K562 (cell line): Measurements from ENCODE around the gene RNF20. TPM values are rescaled to one million over a fixed set of nuclear protein-coding genes. Genes with fewer than 3 reads are reported as not detected.

Experiments
- ATAC-seq: fragments of 200-7000 bp; cut with Tn5 transposase; 3 replicates; pipeline ENCODE4 v1.9.1; 2020; ENCODE audit warnings: moderate library complexity
- BruUV-seq: library from RNA; stranded (reverse); fragments of 400-500 nt; replicated peaks from 2 replicates; lab custom pipeline; 2021; lab: Mats Ljungman, UMichigan
- CTCF ChIA-PET: fragments of 300-600 bp; formaldehyde crosslinking; extraction: SDS; loops from one replicate; lab custom pipeline; 2021; ENCODE audit warnings: low intra/inter-chr PET ratio; lab: Yijun Ruan, JAX
- POLR2A ChIA-PET: fragments of 300-600, 350-650 bp; sonication (Branson Sonifier 250); formaldehyde crosslinking; extraction: SDS; loops from one replicate; lab custom pipeline; 2021; ENCODE audit warnings: antibody characterized with exemption, inconsistent platforms; lab: Yijun Ruan, JAX
- DNase-seq, 4 experiments: peaks; one replicate each; pipeline versions ENCODE4 v3.0.0 to v3.0.0-alpha.2; 2011 to 2018; ENCODE audit warnings: low spot score in 3 of 4, mixed read lengths in 3 of 4; ENCODE audit errors: extremely low read depth in 1 of 4
- FAIRE-seq: peaks from 2 replicates; lab custom pipeline; 2011; peaks lifted over from hg19 to GRCh38; lab: Jason Lieb, UNC
- H2AFZ ChIP-seq: 2 replicates; pipeline ENCODE4 v1.6.0; 2011; ENCODE audit warnings: low read depth, low read length, control low read depth, inconsistent platforms
- H3K27ac ChIP-seq: fragments of 200-600 bp; 3 replicates; pipeline ENCODE4 v1.8.0; 2011; ENCODE audit warnings: low read depth, mild to moderate bottlenecking, control low read depth, inconsistent platforms, low read length, moderate library complexity, mixed read lengths; ENCODE audit errors: extremely low read depth
- H3K27me3 ChIP-seq, 2 experiments: fragments of 300-600 bp in 1 of 2; 2 replicates in 1 of 2; 3 replicates in 1 of 2; pipeline versions ENCODE4 v1.6.0 to v1.8.0; 2011; ENCODE audit warnings: inconsistent platforms in 2 of 2, low read length in 2 of 2, mild to moderate bottlenecking in 1 of 2, mixed read lengths in 1 of 2, moderate library complexity in 1 of 2; ENCODE audit not compliant: control insufficient read depth in 2 of 2, insufficient read depth in 2 of 2
- H3K36me3 ChIP-seq: fragments of 300-600 bp; 3 replicates; pipeline ENCODE4 v1.8.0; 2011; ENCODE audit warnings: mild to moderate bottlenecking, low read length, inconsistent platforms; ENCODE audit not compliant: control insufficient read depth, insufficient read depth
- H3K4me1 ChIP-seq, 2 experiments: fragments of 200-600 bp in 1 of 2; replicated peaks in 1 of 2; 2 replicates in 1 of 2; 3 replicates in 1 of 2; pipeline versions ENCODE4 v1.5.1 to v1.8.0; 2011; ENCODE audit warnings: inconsistent platforms in 2 of 2, low read length in 2 of 2, mild to moderate bottlenecking in 1 of 2, mixed read lengths in 1 of 2, moderate library complexity in 1 of 2; ENCODE audit not compliant: control insufficient read depth in 2 of 2, insufficient read depth in 2 of 2
- H3K4me2 ChIP-seq: 2 replicates; pipeline ENCODE4 v1.6.1; 2011; ENCODE audit warnings: low read length, control low read depth, inconsistent platforms, mixed read lengths; ENCODE audit not compliant: insufficient read depth
- H3K4me3 ChIP-seq: fragments of 200-600 bp; sonication (generic), shearing (Covaris generic); 2 replicates; pipeline ENCODE4 v1.5.1; 2016; ENCODE audit warnings: control low read depth, inconsistent platforms
- H3K79me2 ChIP-seq: fragments of 200-600 bp; 3 replicates; pipeline ENCODE4 v1.8.0; 2011; ENCODE audit warnings: low read length, inconsistent platforms; ENCODE audit not compliant: control insufficient read depth, insufficient read depth
- H3K9ac ChIP-seq, 2 experiments: 2 replicates each; pipeline versions ENCODE4 v1.6.0 to v1.6.1; 2011; ENCODE audit warnings: low read depth in 2 of 2, low read length in 2 of 2, control low read depth in 1 of 2, inconsistent platforms in 1 of 2, mild to moderate bottlenecking in 1 of 2, mixed read lengths in 1 of 2; ENCODE audit not compliant: insufficient read depth in 1 of 2
- H3K9me1 ChIP-seq: one replicate; pipeline ENCODE4 v1.6.0; 2011; ENCODE audit warnings: inconsistent platforms, mild to moderate bottlenecking, low read length, moderate library complexity; ENCODE audit not compliant: control insufficient read depth, insufficient read depth
- H3K9me3 ChIP-seq: replicated peaks from 2 replicates; pipeline ENCODE4 v1.5.1; 2011; ENCODE audit warnings: low read depth, low read length, inconsistent platforms; ENCODE audit not compliant: control insufficient read depth, insufficient read depth
- H4K20me1 ChIP-seq: replicated peaks from 2 replicates; pipeline ENCODE4 v1.6.1; 2011; ENCODE audit warnings: low read length, inconsistent platforms, mixed read lengths; ENCODE audit not compliant: control insufficient read depth, insufficient read depth
- ADNP ChIP-seq: fragments of 200-800 bp; sonication (Bioruptor generic); IDR thresholded peaks from 2 replicates; pipeline ENCODE4 v1.6.1; 2016; ENCODE audit warnings: missing genetic modification characterization, missing compliant biosample characterization
- ATF7 ChIP-seq: fragments of 450-650 bp; IDR thresholded peaks from 2 replicates; pipeline ENCODE4 v1.7.1; 2014; ENCODE audit warnings: mild to moderate bottlenecking, moderate library complexity
- DMBX1 ChIP-seq: fragments of 250-450 bp; sonication (Bioruptor Pico); IDR thresholded peaks from 2 replicates; pipeline ENCODE4 v1.8.0; 2022; ENCODE audit warnings: inconsistent platforms, mild to moderate bottlenecking, moderate library complexity, borderline replicate concordance
- EHMT2 ChIP-seq: fragments of 450-650 bp; IDR thresholded peaks from 2 replicates; pipeline ENCODE4 v1.6.1; 2018; ENCODE audit warnings: antibody characterized with exemption
- FOXP4 ChIP-seq: sonication (generic); formaldehyde crosslinking; IDR thresholded peaks from 2 replicates; pipeline ENCODE4 v1.8.0; 2022; ENCODE audit warnings: mild to moderate bottlenecking, missing genetic modification reagents, borderline replicate concordance
- IRF9 ChIP-seq: fragments of 450-650 bp; IDR thresholded peaks from 2 replicates; pipeline ENCODE4 v1.6.1; 2016; ENCODE audit warnings: missing biosample characterization, missing genetic modification characterization
- ZNF318 ChIP-seq, 2 experiments: fragments of 450-650 bp; IDR thresholded peaks; 2 replicates each; pipeline ENCODE4 v1.6.1; 2016; ENCODE audit warnings: mild to moderate bottlenecking in 2 of 2, borderline replicate concordance in 1 of 2, low read depth in 1 of 2, moderate library complexity in 1 of 2
- ZNF740 ChIP-seq, 3 experiments: fragments of 200-800 bp in 1 of 3; sonication (Bioruptor generic) in 1 of 3; sonication (generic) in 1 of 3; formaldehyde crosslinking in 1 of 3; IDR thresholded peaks; 2 replicates each; pipeline versions ENCODE4 v1.6.1 to v1.8.0; 2016 to 2022; ENCODE audit warnings: mild to moderate bottlenecking in 2 of 3, missing compliant biosample characterization in 2 of 3, missing genetic modification characterization in 2 of 3, missing genetic modification reagents in 1 of 3
- WGBS: fragments of 100-300 bp; shearing (Covaris generic); methylation state at CpG from one replicate; pipeline ENCODE4 v1.1.6; 2016; ENCODE audit warnings: low coverage, mixed read lengths; ENCODE audit not compliant: insufficient coverage; ENCODE audit errors: missing lambda C conversion rate; 5-methylcytosine and 5-hydroxymethylcytosine counted together
- in situ Hi-C: fragments of 300-500 bp; cut with MboI; formaldehyde crosslinking; loops from 4 replicates; pipeline ENCODE4 v1.15.0; 2018; ENCODE audit warnings: inconsistent platforms, mixed read lengths
- intact Hi-C: fragments of 100-400 bp; cut with micrococcal nuclease; formaldehyde crosslinking; loops from 2 replicates; pipeline ENCODE4 v1.14.2; 2022
- polyA plus RNA-seq, 8 experiments: library from polyadenylated mRNA; depleted of rRNA in 4 of 8; stranded (reverse) in 5 of 8; unstranded in 3 of 8; fragments of >200 nt; fragmentation: Nextera tagmentation in 2 of 8; fragmentation: Illumina TruSeq in 1 of 8; extraction: Ambion mirVana in 2 of 8; extraction: Trizol in 1 of 8; gene quantifications; 2 replicates each; pipeline versions ENCODE4 v1.2.1 to v1.2.3, GENCODE V29; 2011 to 2014; ENCODE audit warnings: inconsistent platforms in 1 of 8, missing spikeins in 1 of 8
- total RNA-seq, 7 experiments: library from RNA; depleted of rRNA in 6 of 7; stranded (reverse); fragments of >200 nt in 6 of 7; fragmentation: Illumina TruSeq in 2 of 7; extraction: Trizol in 2 of 7; gene quantifications; 2 replicates each; pipeline versions ENCODE4 v1.2.1 to v1.2.3, GENCODE V29; 2011 to 2021; ENCODE audit warnings: low replicate concordance in 1 of 7

The RNF20 gene
- total and polyA plus RNA-seq, 9 of the 15 experiments (the other 6 are each of a cell fraction or from before 2014, with no cell fraction given): 5.5 to 25.0 (median 22.1) TPM

GRCh38 chr9:101536938-101537337 is 3.3 kb downstream of the RNF20 start:
- H3K9me1 ChIP-seq: no peaks in the 10 kb centered on the region
- H4K20me1 ChIP-seq: no peaks in the 10 kb centered on the region
- POLR2A ChIA-PET: interaction anchor here (0.6 to 0.8 kb wide), 2 partner anchors 9 to 102 kb away, joined by 3 to 5 read pairs; partner anchors contain the start of gene ALDOB
- CTCF ChIA-PET: interaction anchor here (0.7 kb wide), 1 partner anchor 68 kb away, joined by 3 read pairs; no protein-coding TSS in a partner anchor
- 90% methylated on average over 2 of the region's 2 CpGs for WGBS
- no peaks in the 10 kb centered on the region for H3K27me3 ChIP-seq
- in situ Hi-C loops: loop anchor here (25.0 kb wide), 1 partner anchor 825 kb away; no protein-coding TSS in a partner anchor
- no peak overlapping the region for H3K27ac ChIP-seq
- no peak overlapping the region for H3K9ac ChIP-seq
- no peaks in the 10 kb centered on the region for H3K9me3 ChIP-seq
- intact Hi-C loops: loop anchor here (10.0 kb wide), 2 partner anchors 202 to 822 kb away; no protein-coding TSS in a partner anchor
- H3K4me3 ChIP-seq: no peak overlapping the region
- peaks cover 0 to 4% of the 10 kb centered on the region in 2 experiments; a peak in 1 of 5 replicates for H3K4me1 ChIP-seq
- FAIRE-seq (peak; percentile 46), ATAC-seq (no peak), DNase-seq (peak in 1 of 4 experiments; percentile 37)
- H3K79me2 ChIP-seq: peaks cover 10% of the 10 kb centered on the region
- H2AFZ ChIP-seq: no peak overlapping the region
- H3K4me2 ChIP-seq: no peak overlapping the region
- BruUV-seq: no TSS peak
- peaks cover 41% of the 10 kb centered on the region; the same call in 2 of the 3 replicates for H3K36me3 ChIP-seq
- no peak for TF ChIP-seq ADNP
- TF ChIP-seq ZNF318 (IDR thresholded peaks at IDR 0.05; ENCODE audit: borderline replicate concordance in 1 of 2, low read depth in 1 of 2): no peak
- TF ChIP-seq IRF9: no peak
- peak; percentile 96 for TF ChIP-seq EHMT2
- TF ChIP-seq DMBX1 (CRISPR knock-in tag): no peak
- TF ChIP-seq FOXP4: no peak
- TF ChIP-seq ATF7: no peak
- no peak for TF ChIP-seq ZNF740 (CRISPR knock-in tag; IDR thresholded peaks at IDR 0.05)
- no peak for TF ChIP-seq ZNF740 (tag; IDR thresholded peaks at IDR 0.05)
